ENCODE measurements around the gene ZCCHC17. TPM values are rescaled to one million over a fixed set of nuclear protein-coding genes. Genes with fewer than 3 reads are reported as not detected.

Gene ZCCHC17
- total RNA-seq, 1 donor from 2014 or later: 55.0 TPM

DNA sequence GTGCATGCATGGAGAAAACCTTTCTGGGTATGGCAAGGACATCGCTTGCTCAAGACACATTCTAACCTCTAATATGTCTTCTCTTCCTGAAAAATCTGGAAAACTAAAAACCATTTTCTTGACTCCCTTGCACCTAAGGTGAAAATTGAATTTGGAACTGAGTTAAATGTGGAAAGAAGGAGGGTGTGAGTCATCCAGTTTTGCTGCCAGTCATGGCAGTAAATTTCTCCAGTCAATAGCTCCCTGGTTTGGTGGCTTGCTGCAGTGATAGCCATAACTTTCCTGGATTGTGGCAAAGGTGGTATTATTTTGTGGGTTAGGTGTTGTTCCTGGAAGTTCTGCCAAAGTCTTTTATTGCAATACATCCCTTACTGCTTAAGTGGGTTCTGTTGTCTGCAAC, 2.5 kb downstream of the ZCCHC17 start:
- Mint-ChIP-seq H3K27me3 (ENCODE audit: insufficient read depth, low read depth) (no peaks in the 10 kb centered on the region), H3K9me3 (no peaks in the 10 kb centered on the region), H3K4me3 (no peak overlapping the region), H3K36me3 (peaks cover 3% of the 10 kb centered on the region), H3K27ac (no peak overlapping the region), H3K4me1 (peaks cover 16% of the 10 kb centered on the region)
- H3F3A ChIP-seq (ENCODE audit: low read depth): peaks cover 4% of the 10 kb centered on the region
- TF ChIP-seq EZH2 (IDR thresholded peaks at IDR 0.05) (no peak), EZH2phosphoT487 (IDR thresholded peaks at IDR 0.05) (no peak)
- TF ChIP-seq, protein P1, sequence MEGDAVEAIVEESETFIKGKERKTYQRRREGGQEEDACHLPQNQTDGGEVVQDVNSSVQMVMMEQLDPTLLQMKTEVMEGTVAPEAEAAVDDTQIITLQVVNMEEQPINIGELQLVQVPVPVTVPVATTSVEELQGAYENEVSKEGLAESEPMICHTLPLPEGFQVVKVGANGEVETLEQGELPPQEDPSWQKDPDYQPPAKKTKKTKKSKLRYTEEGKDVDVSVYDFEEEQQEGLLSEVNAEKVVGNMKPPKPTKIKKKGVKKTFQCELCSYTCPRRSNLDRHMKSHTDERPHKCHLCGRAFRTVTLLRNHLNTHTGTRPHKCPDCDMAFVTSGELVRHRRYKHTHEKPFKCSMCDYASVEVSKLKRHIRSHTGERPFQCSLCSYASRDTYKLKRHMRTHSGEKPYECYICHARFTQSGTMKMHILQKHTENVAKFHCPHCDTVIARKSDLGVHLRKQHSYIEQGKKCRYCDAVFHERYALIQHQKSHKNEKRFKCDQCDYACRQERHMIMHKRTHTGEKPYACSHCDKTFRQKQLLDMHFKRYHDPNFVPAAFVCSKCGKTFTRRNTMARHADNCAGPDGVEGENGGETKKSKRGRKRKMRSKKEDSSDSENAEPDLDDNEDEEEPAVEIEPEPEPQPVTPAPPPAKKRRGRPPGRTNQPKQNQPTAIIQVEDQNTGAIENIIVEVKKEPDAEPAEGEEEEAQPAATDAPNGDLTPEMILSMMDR (IDR thresholded peaks at IDR 0.05): no peak
- H3K4me2 ChIP-seq: no peak overlapping the region
- H3K27me3 ChIP-seq: no peaks in the 10 kb centered on the region
- H3K9ac ChIP-seq: no peak overlapping the region
- peaks cover 19% of the 10 kb centered on the region for H4K20me1 ChIP-seq (ENCODE audit: low read depth)
- H3K4me3 ChIP-seq: no peak overlapping the region
- DNase-seq (ENCODE audit: low spot score): no peak
- no peak overlapping the region for H3K27ac ChIP-seq
- no peaks in the 10 kb centered on the region for H3K9me3 ChIP-seq (ENCODE audit: low read depth)
- peaks cover 17% of the 10 kb centered on the region for H3K4me1 ChIP-seq
- H3K79me2 ChIP-seq (ENCODE audit: low read depth): peaks cover 95% of the 10 kb centered on the region
- H2AFZ ChIP-seq (replicated peaks): no peak overlapping the region
- no peaks in the 10 kb centered on the region for H3K36me3 ChIP-seq

DNA sequence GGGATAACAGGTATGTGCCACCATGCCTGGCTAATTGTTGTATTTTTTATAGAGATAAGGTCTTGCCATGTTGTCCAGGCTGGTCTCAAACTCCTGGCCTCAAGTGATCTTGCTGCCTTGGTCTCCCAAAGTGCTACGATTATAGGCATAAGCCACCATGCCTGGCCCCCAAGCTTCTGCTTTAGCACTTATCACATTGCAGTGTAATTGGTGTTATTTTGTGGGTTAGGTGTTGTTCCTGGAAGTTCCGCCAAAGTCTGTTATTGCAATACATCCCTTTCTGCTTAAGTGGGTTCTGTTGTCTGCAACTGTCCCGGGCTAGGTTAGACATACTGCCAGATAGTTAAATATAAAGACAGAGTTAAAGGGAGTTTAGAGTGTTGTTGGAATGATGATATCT, 3.4 kb downstream of the ZCCHC17 start:
- Histone ChIP-seq H3K4me2 (no peak overlapping the region), H3K79me2 (ENCODE audit: low read depth) (peaks cover 95% of the 10 kb centered on the region), H3F3A (ENCODE audit: low read depth) (peaks cover 4% of the 10 kb centered on the region), H3K9ac (no peak overlapping the region), H3K36me3 (no peaks in the 10 kb centered on the region), H3K27ac (no peak overlapping the region), H2AFZ (replicated peaks) (no peak overlapping the region), H3K4me1 (peaks cover 17% of the 10 kb centered on the region), H3K9me3 (ENCODE audit: low read depth) (no peaks in the 10 kb centered on the region), H3K27me3 (no peaks in the 10 kb centered on the region), H4K20me1 (ENCODE audit: low read depth) (peaks cover 23% of the 10 kb centered on the region), H3K4me3 (no peak overlapping the region)
- DNase-seq (ENCODE audit: low spot score): no peak
- Mint-ChIP-seq H3K9me3 (no peaks in the 10 kb centered on the region), H3K36me3 (no peaks in the 10 kb centered on the region), H3K27me3 (ENCODE audit: insufficient read depth, low read depth) (no peaks in the 10 kb centered on the region), H3K4me3 (no peak overlapping the region), H3K27ac (no peak overlapping the region), H3K4me1 (peaks cover 16% of the 10 kb centered on the region)
- TF ChIP-seq EZH2phosphoT487 (IDR thresholded peaks at IDR 0.05): no peak
- no peak for TF ChIP-seq EZH2 (IDR thresholded peaks at IDR 0.05)
- TF ChIP-seq, protein P1 (IDR thresholded peaks at IDR 0.05): no peak

DNA sequence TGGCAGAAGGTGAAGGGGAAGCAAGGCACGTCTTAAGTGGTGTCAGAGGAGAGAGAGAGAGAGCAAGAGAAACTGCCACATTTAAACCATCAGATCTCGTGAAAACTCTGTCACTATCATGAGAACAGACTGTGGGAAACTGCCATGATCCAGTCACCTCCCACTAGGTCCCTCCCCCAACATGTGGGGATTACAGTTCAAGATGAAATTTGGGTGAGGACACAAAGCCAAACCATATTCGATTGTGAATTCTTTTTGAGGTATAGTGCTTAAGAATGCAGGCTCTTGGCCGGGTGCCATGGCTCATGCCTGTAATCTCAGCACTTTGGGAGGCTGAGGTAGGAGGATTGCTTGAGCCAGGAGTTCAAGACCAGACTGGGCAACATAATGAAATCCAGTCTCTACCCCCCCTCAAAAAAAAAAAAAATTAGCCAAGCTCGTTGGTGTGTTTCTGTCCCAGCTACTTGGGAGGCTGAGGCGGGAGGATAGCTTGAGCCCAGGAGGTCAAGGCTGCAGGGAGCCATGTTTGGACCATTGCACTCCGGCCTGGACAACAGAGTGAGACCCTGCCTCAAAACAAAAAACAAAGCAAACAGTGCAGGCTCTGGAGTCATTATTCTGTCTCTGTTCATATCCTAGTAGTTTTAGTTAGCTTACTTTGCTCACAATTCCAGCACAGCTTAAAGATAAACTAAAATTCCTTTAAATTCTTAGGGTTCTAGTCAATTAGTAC, 6.0 kb downstream of the ZCCHC17 start:
- DNase-seq (ENCODE audit: low spot score): no peak
- H3K36me3 Mint-ChIP-seq: peaks cover 4% of the 10 kb centered on the region
- no peak overlapping the region for H3K9ac ChIP-seq
- H3K27me3 ChIP-seq: no peaks in the 10 kb centered on the region
- no peak overlapping the region for H3K4me3 Mint-ChIP-seq
- H3K4me3 ChIP-seq: no peak overlapping the region
- peaks cover 7% of the 10 kb centered on the region for H3K4me1 ChIP-seq
- H4K20me1 ChIP-seq (ENCODE audit: low read depth): peaks cover 24% of the 10 kb centered on the region
- H3K27me3 Mint-ChIP-seq (ENCODE audit: insufficient read depth, low read depth): no peaks in the 10 kb centered on the region
- TF ChIP-seq, protein P1 (IDR thresholded peaks at IDR 0.05): no peak
- no peak for TF ChIP-seq EZH2phosphoT487 (IDR thresholded peaks at IDR 0.05)
- no peak for TF ChIP-seq EZH2 (IDR thresholded peaks at IDR 0.05)
- no peaks in the 10 kb centered on the region for H3K9me3 Mint-ChIP-seq
- no peaks in the 10 kb centered on the region for H3K9me3 ChIP-seq (ENCODE audit: low read depth)
- no peak overlapping the region for H3K27ac Mint-ChIP-seq
- no peak overlapping the region for H3K27ac ChIP-seq
- H3K4me1 Mint-ChIP-seq: peaks cover 16% of the 10 kb centered on the region
- no peak overlapping the region for H3K4me2 ChIP-seq
- H3K36me3 ChIP-seq: no peaks in the 10 kb centered on the region
- peaks cover 89% of the 10 kb centered on the region for H3K79me2 ChIP-seq (ENCODE audit: low read depth)
- H3F3A ChIP-seq (ENCODE audit: low read depth): no peaks in the 10 kb centered on the region
- no peak overlapping the region for H2AFZ ChIP-seq (replicated peaks)
